ENCODE data around the gene FAP.

The FAP gene

DNA sequence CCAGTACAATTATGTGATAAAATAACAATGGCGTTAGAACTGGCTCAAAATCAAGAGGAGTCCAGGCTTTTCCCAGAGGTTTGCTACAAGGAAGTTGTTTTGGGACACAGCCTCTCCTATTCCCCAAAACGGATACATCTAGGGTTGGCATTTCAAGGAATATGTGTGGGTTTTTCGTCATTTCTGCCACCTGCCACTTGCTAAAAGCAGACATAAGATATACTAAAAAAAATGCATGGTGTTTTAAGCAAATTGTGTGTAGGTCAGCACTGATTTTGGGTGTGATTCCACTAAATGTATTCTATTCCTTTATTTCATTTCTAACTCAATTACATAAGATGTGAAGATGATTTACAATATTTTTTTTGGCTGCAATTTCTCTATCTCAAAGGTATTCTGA is 54.8 kb downstream of the FAP start:
- H3K27ac ChIP-seq (ENCODE audit: low read depth, low read length, severe bottlenecking): no peak overlapping the region
- WGBS, 2 experiments (ENCODE audit: insufficient coverage in 2 of 2): 100% methylated on average over 1 of the region's 3 CpGs; no CpG with 5 or more reads in 1 of the 2 experiments
- no peaks in the 10 kb centered on the region for H3K36me3 ChIP-seq (ENCODE audit: control insufficient read depth, insufficient read depth, low read length)

DNA sequence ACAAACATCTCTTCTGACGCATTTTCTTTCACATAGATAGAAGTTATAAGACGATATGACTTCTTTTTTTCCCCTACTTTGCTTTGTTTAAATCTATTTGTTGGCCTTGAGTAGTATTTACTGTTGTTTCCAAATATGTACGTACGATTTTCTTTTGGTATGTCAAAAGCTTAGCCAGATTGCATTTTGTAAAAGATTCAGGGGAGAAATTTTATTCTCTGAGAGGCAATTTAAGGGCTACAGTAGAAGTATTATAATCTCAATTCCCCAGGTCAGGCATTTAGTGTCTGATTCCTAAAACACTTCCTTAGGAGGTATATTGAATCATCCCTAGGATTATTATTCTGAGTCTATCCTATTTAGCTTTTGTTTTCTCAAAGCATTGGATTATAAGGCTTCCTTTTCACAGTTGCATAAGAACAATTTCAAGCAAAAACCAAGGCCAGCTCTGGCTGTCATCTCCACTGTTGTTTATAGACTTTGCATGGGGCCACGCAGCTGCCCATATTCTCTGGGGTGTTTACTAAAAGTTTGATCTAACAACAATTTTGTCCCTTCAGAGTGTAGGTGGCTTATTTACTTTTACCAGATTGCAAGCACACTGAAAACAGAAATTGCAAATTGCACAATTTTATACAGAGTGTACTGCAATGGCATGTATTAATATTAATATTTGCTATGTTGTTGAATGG is 57.6 kb downstream of the FAP start:
- Histone ChIP-seq H3K9me3 (ENCODE audit: control insufficient read depth, low read length) (no peaks in the 10 kb centered on the region), H3K27ac (ENCODE audit: low read depth, low read length, severe bottlenecking) (no peak overlapping the region), H3K4me3 (ENCODE audit: extremely low read depth, insufficient read depth, low read length, poor library complexity, severe bottlenecking) (no peak overlapping the region), H3K36me3 (ENCODE audit: control insufficient read depth, insufficient read depth, low read length) (no peaks in the 10 kb centered on the region), H3K4me1 (ENCODE audit: control insufficient read depth, insufficient read depth, low read length, poor library complexity, severe bottlenecking) (no peaks in the 10 kb centered on the region)
- 80% methylated on average over 2 of the region's 5 CpGs; no CpG with 5 or more reads in 1 of the 2 experiments for WGBS, 2 experiments (ENCODE audit: insufficient coverage in 2 of 2)

More for the DNA sequence above, 54.8 kb downstream of the FAP start:
- Histone ChIP-seq H3K4me1 (ENCODE audit: control insufficient read depth, insufficient read depth, low read length, poor library complexity, severe bottlenecking) (no peaks in the 10 kb centered on the region), H3K4me3 (ENCODE audit: extremely low read depth, insufficient read depth, low read length, poor library complexity, severe bottlenecking) (no peak overlapping the region), H3K9me3 (ENCODE audit: control insufficient read depth, low read length) (no peaks in the 10 kb centered on the region)

- Histone ChIP-seq H3K4me1 (ENCODE audit: control insufficient read depth, insufficient read depth, low read length, poor library complexity, severe bottlenecking) (no peaks in the 10 kb centered on the region), H3K9me3 (ENCODE audit: control insufficient read depth, low read length) (no peaks in the 10 kb centered on the region), H3K36me3 (ENCODE audit: control insufficient read depth, insufficient read depth, low read length) (no peaks in the 10 kb centered on the region), H3K4me3 (ENCODE audit: extremely low read depth, insufficient read depth, low read length, poor library complexity, severe bottlenecking) (no peak overlapping the region), H3K27ac (ENCODE audit: low read depth, low read length, severe bottlenecking) (no peak overlapping the region)
- no CpG with 5 or more reads among the region's 2 CpGs for WGBS, 2 experiments (ENCODE audit: insufficient coverage in 2 of 2)
Observed at GRCh38 chr2:162184821-162185450, 58.3 kb downstream of the FAP start.

DNA sequence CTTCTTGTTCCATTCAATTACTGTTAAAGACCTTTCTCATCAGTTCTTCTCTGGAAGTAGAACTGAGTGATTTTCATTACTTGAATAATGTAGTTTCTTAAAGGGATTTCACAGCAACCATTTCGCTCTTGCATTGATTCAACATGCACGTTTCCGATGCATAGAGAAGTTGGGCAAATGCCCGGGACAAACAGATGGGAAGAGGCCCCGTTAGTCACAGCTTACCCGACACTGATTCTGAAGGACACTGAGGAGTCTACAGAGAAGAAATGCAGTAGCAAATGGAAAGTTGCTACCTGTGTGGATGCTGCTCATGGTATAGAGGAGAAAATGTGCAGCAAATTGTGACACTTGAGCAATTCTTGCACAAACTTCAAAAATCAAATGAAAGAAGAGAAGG is 58.9 kb downstream of the FAP start:
- 91 to 95% methylated on average over 6 of the region's 6 CpGs for WGBS, 2 experiments (ENCODE audit: insufficient coverage in 2 of 2)
- no peaks in the 10 kb centered on the region for H3K36me3 ChIP-seq (ENCODE audit: control insufficient read depth, insufficient read depth, low read length)
- H3K9me3 ChIP-seq (ENCODE audit: control insufficient read depth, low read length): no peaks in the 10 kb centered on the region
- no peak overlapping the region for H3K4me3 ChIP-seq (ENCODE audit: extremely low read depth, insufficient read depth, low read length, poor library complexity, severe bottlenecking)
- H3K27ac ChIP-seq (ENCODE audit: low read depth, low read length, severe bottlenecking): no peak overlapping the region
- H3K4me1 ChIP-seq (ENCODE audit: control insufficient read depth, insufficient read depth, low read length, poor library complexity, severe bottlenecking): no peaks in the 10 kb centered on the region

DNA sequence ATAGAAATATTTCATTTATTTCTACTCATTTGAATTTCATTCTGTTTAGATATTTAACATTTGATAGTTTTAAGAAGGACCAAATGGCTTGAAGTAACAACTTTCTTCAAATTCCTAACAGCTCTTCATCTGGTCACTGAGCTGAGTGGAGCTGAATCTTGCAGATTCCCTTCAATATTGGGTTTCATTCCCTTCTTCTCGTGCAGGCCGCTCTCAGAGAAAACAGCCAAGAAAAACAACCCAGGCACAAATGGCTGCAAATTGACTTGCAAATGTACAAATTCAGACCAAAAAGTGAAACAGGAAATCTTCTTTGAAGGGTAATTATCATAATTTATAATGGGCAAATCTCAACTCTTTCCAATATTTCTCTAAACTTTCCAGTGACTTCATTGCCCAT is 60.9 kb downstream of the FAP start:
- Histone ChIP-seq H3K9me3 (ENCODE audit: control insufficient read depth, low read length) (no peaks in the 10 kb centered on the region), H3K4me1 (ENCODE audit: control insufficient read depth, insufficient read depth, low read length, poor library complexity, severe bottlenecking) (no peaks in the 10 kb centered on the region), H3K27ac (ENCODE audit: low read depth, low read length, severe bottlenecking) (no peak overlapping the region), H3K36me3 (ENCODE audit: control insufficient read depth, insufficient read depth, low read length) (no peaks in the 10 kb centered on the region), H3K4me3 (ENCODE audit: extremely low read depth, insufficient read depth, low read length, poor library complexity, severe bottlenecking) (no peak overlapping the region)
- WGBS, 2 experiments (ENCODE audit: insufficient coverage in 2 of 2): no CpG with 5 or more reads among the region's 2 CpGs

GRCh38 chr2:162177301-162177700 is 65.9 kb downstream of the FAP start:
- H3K9me3 ChIP-seq (ENCODE audit: control insufficient read depth, low read length): no peaks in the 10 kb centered on the region
- H3K4me1 ChIP-seq (ENCODE audit: control insufficient read depth, insufficient read depth, low read length, poor library complexity, severe bottlenecking): no peaks in the 10 kb centered on the region
- 55 to 62% methylated on average over 2 to 3 of the region's 4 CpGs for WGBS, 2 experiments (ENCODE audit: insufficient coverage in 2 of 2)
- no peaks in the 10 kb centered on the region for H3K36me3 ChIP-seq (ENCODE audit: control insufficient read depth, insufficient read depth, low read length)
- H3K27ac ChIP-seq (ENCODE audit: low read depth, low read length, severe bottlenecking): no peak overlapping the region
- H3K4me3 ChIP-seq (ENCODE audit: extremely low read depth, insufficient read depth, low read length, poor library complexity, severe bottlenecking): no peak overlapping the region

GRCh38 chr2:162175714-162176113 is 67.5 kb downstream of the FAP start:
- no peaks in the 10 kb centered on the region for H3K9me3 ChIP-seq (ENCODE audit: control insufficient read depth, low read length)
- WGBS, 2 experiments (ENCODE audit: insufficient coverage in 2 of 2): 78 to 80% methylated on average over 2 to 3 of the region's 3 CpGs
- no peak overlapping the region for H3K27ac ChIP-seq (ENCODE audit: low read depth, low read length, severe bottlenecking)
- H3K4me1 ChIP-seq (ENCODE audit: control insufficient read depth, insufficient read depth, low read length, poor library complexity, severe bottlenecking): no peaks in the 10 kb centered on the region
- H3K4me3 ChIP-seq (ENCODE audit: extremely low read depth, insufficient read depth, low read length, poor library complexity, severe bottlenecking): no peak overlapping the region
- H3K36me3 ChIP-seq (ENCODE audit: control insufficient read depth, insufficient read depth, low read length): no peaks in the 10 kb centered on the region

- H3K36me3 ChIP-seq (ENCODE audit: control insufficient read depth, insufficient read depth, low read length): no peaks in the 10 kb centered on the region
- 90% methylated on average over 2 of the region's 5 CpGs; no CpG with 5 or more reads in 1 of the 2 experiments for WGBS, 2 experiments (ENCODE audit: insufficient coverage in 2 of 2)
- H3K27ac ChIP-seq (ENCODE audit: low read depth, low read length, severe bottlenecking): no peak overlapping the region
- H3K4me1 ChIP-seq (ENCODE audit: control insufficient read depth, insufficient read depth, low read length, poor library complexity, severe bottlenecking): no peaks in the 10 kb centered on the region
- H3K9me3 ChIP-seq (ENCODE audit: control insufficient read depth, low read length): no peaks in the 10 kb centered on the region
- no peak overlapping the region for H3K4me3 ChIP-seq (ENCODE audit: extremely low read depth, insufficient read depth, low read length, poor library complexity, severe bottlenecking)
Observed at GRCh38 chr2:162174746-162175145, 68.5 kb downstream of the FAP start.

GRCh38 chr2:162172802-162173370 is 70.4 kb downstream of the FAP start:
- H3K36me3 ChIP-seq (ENCODE audit: control insufficient read depth, insufficient read depth, low read length): no peaks in the 10 kb centered on the region
- no peaks in the 10 kb centered on the region for H3K9me3 ChIP-seq (ENCODE audit: control insufficient read depth, low read length)
- H3K4me3 ChIP-seq (ENCODE audit: extremely low read depth, insufficient read depth, low read length, poor library complexity, severe bottlenecking): no peak overlapping the region
- 89 to 100% methylated on average over 1 of the region's 1 CpG for WGBS, 2 experiments (ENCODE audit: insufficient coverage in 2 of 2)
- H3K27ac ChIP-seq (ENCODE audit: low read depth, low read length, severe bottlenecking): no peak overlapping the region
- no peaks in the 10 kb centered on the region for H3K4me1 ChIP-seq (ENCODE audit: control insufficient read depth, insufficient read depth, low read length, poor library complexity, severe bottlenecking)

GRCh38 chr2:162166745-162167144 is 76.5 kb downstream of the FAP start:
- Histone ChIP-seq H3K4me3 (ENCODE audit: extremely low read depth, insufficient read depth, low read length, poor library complexity, severe bottlenecking) (no peak overlapping the region), H3K9me3 (ENCODE audit: control insufficient read depth, low read length) (no peaks in the 10 kb centered on the region), H3K27ac (ENCODE audit: low read depth, low read length, severe bottlenecking) (no peak overlapping the region), H3K36me3 (ENCODE audit: control insufficient read depth, insufficient read depth, low read length) (no peaks in the 10 kb centered on the region), H3K4me1 (ENCODE audit: control insufficient read depth, insufficient read depth, low read length, poor library complexity, severe bottlenecking) (no peaks in the 10 kb centered on the region)
- WGBS, 2 experiments (ENCODE audit: insufficient coverage in 2 of 2): 100% methylated on average over 1 of the region's 4 CpGs; no CpG with 5 or more reads in 1 of the 2 experiments

DNA sequence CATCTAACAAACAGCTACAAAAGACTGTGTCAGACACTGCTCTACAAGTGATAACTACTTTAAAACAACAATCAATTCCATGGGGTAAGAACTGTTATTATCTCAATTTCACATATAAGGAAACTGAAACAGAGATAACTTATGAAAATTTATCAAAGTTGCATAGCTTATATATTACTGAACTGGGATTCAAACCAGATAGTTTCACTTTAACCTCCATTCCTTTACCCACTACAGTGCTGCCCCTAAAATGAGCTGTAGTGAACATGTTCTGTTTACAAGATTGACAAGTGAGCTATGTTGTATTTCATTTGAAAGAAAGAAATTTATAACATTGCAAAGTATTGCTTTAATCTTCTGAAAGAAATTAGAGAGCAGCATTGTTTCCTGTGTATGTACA is 77.1 kb downstream of the FAP start:
- H3K36me3 ChIP-seq (ENCODE audit: control insufficient read depth, insufficient read depth, low read length): no peaks in the 10 kb centered on the region
- H3K4me1 ChIP-seq (ENCODE audit: control insufficient read depth, insufficient read depth, low read length, poor library complexity, severe bottlenecking): no peaks in the 10 kb centered on the region
- H3K9me3 ChIP-seq (ENCODE audit: control insufficient read depth, low read length): no peaks in the 10 kb centered on the region
- H3K27ac ChIP-seq (ENCODE audit: low read depth, low read length, severe bottlenecking): no peak overlapping the region
- no peak overlapping the region for H3K4me3 ChIP-seq (ENCODE audit: extremely low read depth, insufficient read depth, low read length, poor library complexity, severe bottlenecking)

Measured in mesodermal cell (in vitro differentiated cells).